ENCODE data around the gene DBNDD1.

- TF ChIP-seq CTCF (IDR thresholded peaks at IDR 0.05) (no peak), EZH2 (IDR thresholded peaks at IDR 0.05; ENCODE audit: borderline replicate concordance, insufficient read depth, low read depth, low read length, poor library complexity, severe bottlenecking) (no peak)
These were observed 55.1 kb downstream of the DBNDD1 start for GRCh38 chr16:89964201-89964600.
